ENCODE results near the gene SMIM5.

Gene SMIM5

GRCh38 chr17:75673487-75673886 lies 40.3 kb downstream of the SMIM5 start:
- no peak for DNase-seq

GRCh38 chr17:75676461-75676860 lies 43.2 kb downstream of the SMIM5 start:
- no peak for DNase-seq

- no peak for DNase-seq
Observed at GRCh38 chr17:75679706-75680211, 46.5 kb downstream of the SMIM5 start.

GRCh38 chr17:75680431-75680830 lies 47.2 kb downstream of the SMIM5 start:
- no peak for DNase-seq

GRCh38 chr17:75681289-75681688 lies 48.1 kb downstream of the SMIM5 start:
- DNase-seq: no peak

GRCh38 chr17:75683583-75683982 lies 50.3 kb downstream of the SMIM5 start:
- DNase-seq: no peak

- no peak for DNase-seq
Observed at GRCh38 chr17:75684249-75684648, 51.0 kb downstream of the SMIM5 start.

- no peak for DNase-seq
Observed at GRCh38 chr17:75684924-75685323, 51.7 kb downstream of the SMIM5 start.

GRCh38 chr17:75685499-75685898 lies 52.3 kb downstream of the SMIM5 start:
- no peak for DNase-seq

- no peak for DNase-seq
Observed at GRCh38 chr17:75688209-75688825, 55.1 kb downstream of the SMIM5 start.

GRCh38 chr17:75689441-75689873 lies 56.2 kb downstream of the SMIM5 start:
- DNase-seq: no peak
